Measurements from ENCODE around the gene KDM1B.
"Not testable (repeated sequence)": the region's sequence is repeated elsewhere in the genome, so short reads cannot be mapped to it uniquely, and the experiment has no call there.

Gene KDM1B

GRCh38 chr6:18155150-18155863 is at the start of gene KDM1B:
Gene KDM1B (plus strand): TSS chr6:18155422. CDS start chr6:18159896, 4,474 bp downstream.
- DNase-seq (ENCODE audit: low read depth), result peak; percentile 97

DNA sequence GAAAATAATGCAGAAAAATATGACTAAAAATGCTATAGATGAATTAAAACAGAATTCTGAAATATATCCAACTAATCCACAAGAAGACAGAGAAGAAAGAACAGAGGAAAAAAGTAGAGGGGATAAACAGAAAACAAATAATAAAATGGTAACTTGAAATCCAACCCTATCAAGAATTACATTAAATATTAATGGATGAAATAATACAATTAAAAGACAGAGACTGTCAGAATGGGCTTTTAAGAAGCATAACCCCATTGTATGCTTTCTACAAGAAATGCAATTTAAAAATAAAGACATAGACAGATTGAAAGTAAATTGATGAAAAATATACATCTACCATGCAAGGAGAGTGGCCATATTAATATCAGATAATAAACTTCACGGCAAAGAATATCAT is 48.2 kb upstream of the KDM1B start:
- DNase-seq (ENCODE audit: low read depth), result no peak

- DNase-seq (ENCODE audit: low read depth), result no peak
Measured at GRCh38 chr6:18110162-18110561, 45.1 kb upstream of the KDM1B start.

- no peak for DNase-seq (ENCODE audit: low read depth)
Measured at GRCh38 chr6:18115356-18115755, 39.9 kb upstream of the KDM1B start.

DNA sequence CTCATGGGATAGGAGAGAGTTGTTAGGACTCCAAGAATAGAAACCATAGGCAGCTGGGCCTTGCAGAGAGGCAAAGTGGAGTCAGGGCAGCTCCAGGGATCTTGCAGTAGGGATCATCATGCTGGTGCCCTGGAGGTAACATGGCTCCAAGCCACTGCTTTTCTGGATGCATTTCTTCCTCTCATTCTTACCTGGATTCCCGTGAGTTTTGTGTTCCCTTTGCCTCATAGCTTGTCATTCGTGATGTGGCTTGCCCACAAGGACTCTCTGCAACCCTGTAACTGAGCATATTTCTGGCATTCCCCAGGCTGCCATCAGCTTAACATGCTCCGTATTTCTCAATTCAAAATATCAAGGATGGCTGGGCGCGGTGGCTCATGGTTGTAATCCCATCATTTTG is 38.1 kb upstream of the KDM1B start:
- no peak for DNase-seq (ENCODE audit: low read depth)

GRCh38 chr6:18118330-18118729 is 36.9 kb upstream of the KDM1B start:
- DNase-seq (ENCODE audit: low read depth), result no peak

DNA sequence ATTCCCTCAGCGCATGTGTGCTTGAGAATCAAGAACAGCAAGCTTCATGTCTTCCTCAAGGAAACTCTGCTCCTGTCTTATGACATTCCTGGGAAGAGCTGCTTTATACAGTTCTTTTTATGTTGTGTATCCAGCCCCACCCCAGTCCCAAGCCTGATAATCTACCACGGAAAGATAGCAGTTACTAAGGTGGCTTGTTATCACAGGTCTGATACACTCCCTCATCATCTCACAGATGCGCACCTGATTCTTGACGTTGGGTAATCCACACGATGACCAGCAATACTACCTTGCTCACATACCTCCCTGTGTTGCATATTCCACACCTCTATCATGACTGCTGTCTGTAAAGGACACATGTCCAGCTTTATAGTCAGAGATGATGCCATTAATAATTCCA is 36.0 kb upstream of the KDM1B start:
- DNase-seq (ENCODE audit: low read depth), result no peak

- DNase-seq (ENCODE audit: low read depth), result no peak
Measured at GRCh38 chr6:18121580-18122127, 33.6 kb upstream of the KDM1B start.

- DNase-seq (ENCODE audit: low read depth), result peak; percentile 16
Measured at GRCh38 chr6:18122128-18123093, 32.8 kb upstream of the KDM1B start, which contains the start of gene NHLRC1. Gene NHLRC1 (minus strand): TSS chr6:18122677. CDS start chr6:18122606, 71 bp downstream.

DNA sequence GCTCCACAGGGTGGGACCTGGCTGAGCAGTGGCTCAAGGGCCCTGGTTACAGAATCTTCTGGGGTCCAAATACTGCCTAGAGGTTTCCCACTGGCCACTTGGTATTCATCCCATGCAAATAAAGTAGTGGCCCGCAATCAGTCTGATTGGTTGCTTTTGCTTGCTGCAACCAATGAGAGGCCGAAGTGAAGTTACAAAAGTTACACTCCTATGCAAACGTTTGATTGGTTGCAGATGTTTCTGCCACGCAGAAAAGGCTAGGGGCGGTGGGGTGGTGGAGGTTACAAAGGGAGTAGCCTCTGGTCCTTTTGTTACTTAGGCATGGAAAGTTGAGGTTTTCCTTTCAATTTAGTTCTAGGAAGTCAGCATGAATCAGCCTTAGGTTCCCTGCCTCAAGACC is 29.1 kb upstream of the KDM1B start:
- no peak for DNase-seq (ENCODE audit: low read depth)

DNA sequence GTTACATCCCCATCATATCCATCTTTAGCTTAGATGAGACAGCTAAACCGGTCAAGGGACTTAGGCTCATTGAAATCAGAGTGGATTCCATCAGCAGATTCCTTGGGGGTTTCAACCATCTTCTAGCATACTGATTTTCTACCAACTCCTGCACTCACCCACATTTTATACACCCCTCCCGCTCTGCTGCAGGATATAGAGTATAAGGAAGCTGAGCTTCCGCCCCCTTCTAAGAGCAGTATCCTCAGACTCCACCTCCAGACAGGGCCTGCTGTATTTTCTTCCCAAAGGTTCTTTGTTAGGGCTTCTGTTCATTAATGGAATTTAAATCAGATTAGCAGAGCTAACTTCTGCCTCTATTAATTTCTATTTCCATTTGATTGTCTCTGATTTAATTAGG is 22.9 kb upstream of the KDM1B start:
- DNase-seq (ENCODE audit: low read depth), result no peak

DNA sequence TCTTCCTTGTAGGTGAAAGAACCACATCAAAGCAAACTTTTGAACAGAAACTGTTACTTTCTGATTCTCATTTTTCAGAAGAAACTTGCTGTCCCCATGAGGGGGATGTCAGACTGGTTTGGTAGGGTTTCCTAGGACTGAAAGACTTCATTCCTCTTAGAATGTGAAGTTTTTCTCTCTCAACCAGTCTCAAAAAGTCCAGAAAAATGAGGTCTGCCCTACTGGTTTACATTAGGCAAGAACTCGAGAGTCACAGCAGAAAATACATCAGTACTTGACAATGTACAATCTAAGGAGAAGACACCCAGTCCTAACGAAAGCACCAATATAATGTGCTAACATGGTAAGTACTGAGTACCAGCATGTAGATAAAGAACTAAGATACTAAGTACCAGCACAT is 20.1 kb upstream of the KDM1B start:
- DNase-seq (ENCODE audit: low read depth), result no peak

DNA sequence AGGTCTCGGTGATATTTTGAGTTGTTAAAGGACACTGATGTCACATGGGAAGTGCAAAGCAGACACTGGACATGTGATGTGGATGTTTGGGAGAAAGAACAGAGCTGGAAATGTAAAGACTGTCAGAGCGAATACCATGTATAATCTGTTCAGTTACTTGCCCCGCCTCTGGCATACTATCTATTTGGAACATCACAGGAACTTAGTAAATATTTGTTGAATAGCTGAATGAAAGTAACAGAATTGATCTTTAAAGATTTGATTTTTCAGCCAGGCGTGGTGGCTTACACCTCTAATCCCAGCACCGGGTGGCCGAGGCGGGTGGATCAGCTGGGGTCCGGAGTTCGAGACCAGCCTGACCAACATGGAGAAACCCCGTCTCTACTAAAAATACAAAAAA is 19.0 kb upstream of the KDM1B start:
- no peak for DNase-seq (ENCODE audit: low read depth)

DNA sequence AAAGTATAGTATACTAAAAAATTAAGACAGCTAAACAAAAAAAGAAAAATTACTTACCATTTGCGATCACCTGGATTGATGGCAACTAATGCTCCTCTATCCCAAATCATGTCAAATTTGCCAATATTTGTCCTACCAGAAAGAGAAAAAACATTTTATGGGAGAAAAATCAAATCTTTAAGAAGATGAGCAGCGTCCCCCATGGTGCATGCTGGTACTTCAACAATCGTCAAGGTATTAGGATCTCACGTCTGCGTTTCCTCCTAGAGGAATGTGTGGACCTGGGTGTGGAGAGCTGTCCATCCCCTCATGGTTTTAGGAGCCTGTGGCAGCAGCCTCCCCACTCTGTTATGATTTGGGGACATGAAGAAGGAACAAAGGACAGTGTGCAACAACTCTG is 16.3 kb upstream of the KDM1B start:
- DNase-seq (ENCODE audit: low read depth), result no peak

DNA sequence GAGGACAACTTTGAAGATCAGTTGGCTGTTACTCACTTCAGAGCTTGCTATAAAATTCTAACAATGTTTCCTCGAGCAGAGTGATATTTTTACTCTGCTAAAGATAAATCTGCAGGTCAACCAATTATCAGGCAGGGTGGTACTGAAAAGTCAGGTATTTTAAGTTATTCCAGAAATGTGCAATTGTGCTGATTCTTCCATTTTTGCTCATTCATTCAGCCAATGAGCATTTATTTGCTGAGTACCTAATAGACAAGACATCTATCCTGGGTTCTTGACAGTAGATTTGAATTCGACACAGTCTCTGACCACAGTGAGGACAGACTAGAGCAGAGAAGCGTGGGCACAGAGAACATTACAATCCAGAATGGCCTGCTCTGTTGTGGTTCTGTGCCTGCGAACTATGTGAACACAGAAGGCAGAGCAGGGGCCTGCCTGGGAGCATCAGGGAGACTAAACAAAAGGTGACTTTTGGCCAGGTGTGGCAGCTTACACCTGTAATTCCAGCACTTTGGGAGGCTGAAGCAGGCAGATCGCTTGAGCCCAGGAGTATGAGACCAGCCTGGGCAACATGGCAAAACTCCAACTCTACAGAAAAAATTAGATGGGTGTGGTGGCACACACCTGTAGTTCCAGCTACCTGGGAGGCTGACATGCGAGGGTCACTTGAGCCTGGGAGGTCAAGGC is 15.1 kb upstream of the KDM1B start:
- no peak for DNase-seq (ENCODE audit: low read depth)

GRCh38 chr6:18141805-18142590 is 13.2 kb upstream of the KDM1B start:
- DNase-seq (ENCODE audit: low read depth), result no peak

DNA sequence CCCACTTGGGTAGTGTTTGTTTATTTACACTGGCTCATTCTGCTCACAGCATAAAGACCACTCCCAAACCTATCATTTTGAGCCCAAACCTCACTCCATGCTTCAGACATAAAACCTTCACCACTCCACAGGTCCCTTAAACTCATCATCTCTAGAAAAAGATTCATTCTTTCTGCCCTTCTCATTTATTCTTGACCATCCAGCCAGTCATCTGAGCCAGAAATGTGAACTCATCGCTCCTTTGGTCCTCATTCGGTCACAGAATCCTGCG is 12.7 kb upstream of the KDM1B start:
- no peak for DNase-seq (ENCODE audit: low read depth)

GRCh38 chr6:18147160-18147559 is 8.1 kb upstream of the KDM1B start:
- DNase-seq (ENCODE audit: low read depth), result no peak

- DNase-seq (ENCODE audit: low read depth), result no peak
Measured at GRCh38 chr6:18147616-18148015, 7.6 kb upstream of the KDM1B start.

DNA sequence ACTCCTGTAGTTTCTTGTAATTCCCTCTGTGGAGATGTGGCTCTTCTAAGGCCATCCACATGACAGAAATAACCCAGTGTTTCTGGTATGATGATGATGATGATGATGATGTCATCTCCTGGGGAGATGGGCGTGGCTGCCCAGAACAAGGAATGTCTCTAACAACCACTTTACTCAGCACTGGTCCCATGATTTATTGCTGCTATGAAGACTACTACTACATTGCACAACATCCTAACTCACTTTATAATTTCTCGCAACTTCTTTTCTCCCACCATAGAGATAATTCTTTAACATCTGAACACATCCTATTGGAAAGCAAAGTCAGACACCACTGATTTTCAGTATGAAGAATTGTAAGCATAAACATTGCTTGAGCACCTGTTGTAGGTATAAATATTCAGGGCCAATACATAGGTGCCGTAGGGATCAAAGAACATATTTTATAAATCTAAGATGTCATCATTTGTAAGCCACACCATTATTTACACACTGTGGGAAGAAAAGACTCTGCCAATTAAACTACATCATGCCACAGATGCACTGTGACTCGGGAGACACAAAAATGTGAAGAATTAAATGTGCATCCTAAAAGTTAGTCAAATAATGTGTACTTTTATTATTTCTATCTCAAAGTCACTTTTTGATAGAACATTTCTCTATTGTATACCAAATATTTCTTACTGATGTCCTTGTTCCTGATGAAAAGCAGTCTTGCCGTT is 6.8 kb upstream of the KDM1B start:
- DNase-seq (ENCODE audit: low read depth), result no peak

DNA sequence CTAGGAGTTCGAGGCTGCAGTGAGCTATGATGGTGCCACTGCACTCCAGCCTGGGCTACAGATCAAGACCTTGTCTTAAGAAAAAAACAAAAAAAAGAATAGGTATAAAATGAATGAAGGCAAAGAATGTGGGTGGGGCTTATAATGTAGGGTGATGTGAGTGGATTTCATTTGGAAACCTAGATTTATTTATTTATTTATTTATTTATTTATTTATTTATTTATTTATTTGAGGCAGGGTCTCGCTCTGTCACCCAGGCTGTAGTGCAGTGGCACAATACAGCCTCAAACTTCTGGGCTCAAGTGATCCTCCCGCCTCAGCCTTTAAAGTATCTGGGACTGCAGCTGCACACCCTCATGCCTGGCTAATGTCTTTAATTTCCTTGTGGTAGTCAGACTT is 3.8 kb upstream of the KDM1B start:
- not testable (repeated sequence) for DNase-seq (ENCODE audit: low read depth)
